DLD1 (cell line): Measurements from ENCODE around the gene USP27X.

Source experiments
- in situ Hi-C: cut with HindIII; loops from 2 replicates; pipeline ENCODE4 v1.10.0; 2017; ENCODE audit warnings: low sequenced_read_pairs

USP27X gene

GRCh38 chrX:49880668-49881067 lies 1.4 kb downstream of the USP27X start:
- in situ Hi-C loops = no loop called here

DNA sequence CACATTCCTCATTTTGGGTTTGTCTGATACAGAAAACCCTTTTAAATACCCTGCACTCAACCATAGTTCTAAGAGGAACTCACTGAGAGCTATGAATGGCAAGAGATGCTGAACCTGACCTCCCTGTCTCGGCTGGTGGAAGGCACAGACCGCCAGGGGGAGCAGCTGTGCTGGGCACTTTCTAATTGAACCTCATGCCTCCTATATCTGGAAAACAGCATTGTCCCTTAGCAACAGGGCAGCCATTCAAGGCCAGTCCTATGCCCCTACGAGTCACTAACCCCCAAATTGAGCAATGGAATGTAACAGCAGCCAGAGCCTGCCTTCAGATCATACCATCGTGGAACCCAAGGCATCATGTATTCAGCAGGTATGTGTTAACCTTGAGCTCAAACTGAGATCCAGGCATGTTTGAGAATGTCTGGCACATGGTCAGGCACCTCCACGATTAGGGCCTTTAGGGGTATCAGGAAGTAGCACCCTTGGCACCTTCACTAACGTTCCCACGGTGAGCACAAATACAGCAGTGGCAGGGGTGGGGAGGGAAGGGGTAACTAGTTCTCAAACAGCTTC lies 5.1 kb downstream of the USP27X start:
- in situ Hi-C loops = no loop called here

- in situ Hi-C loops = no loop called here
Measured at GRCh38 chrX:49892542-49892941, 13.3 kb downstream of the USP27X start.

DNA sequence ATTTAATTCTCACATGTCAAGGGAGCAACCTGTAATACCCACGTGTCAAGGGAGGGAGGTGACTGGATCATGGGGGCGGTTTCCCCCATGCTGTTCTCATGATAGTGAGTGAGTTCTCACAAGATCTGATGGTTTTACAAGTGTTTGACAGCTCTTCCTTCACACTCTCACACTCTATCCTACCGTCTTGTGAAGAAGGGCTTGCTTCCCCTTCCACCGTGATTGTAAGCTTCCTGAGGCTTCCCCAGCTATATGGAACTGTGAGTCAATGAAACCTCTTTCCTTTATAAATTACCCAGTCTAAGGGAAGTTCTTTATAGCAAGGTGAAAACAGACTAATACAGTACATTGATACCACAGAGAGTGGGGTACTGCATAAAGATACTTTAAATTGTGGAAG lies 17.7 kb downstream of the USP27X start:
- in situ Hi-C loops = no loop called here

DNA sequence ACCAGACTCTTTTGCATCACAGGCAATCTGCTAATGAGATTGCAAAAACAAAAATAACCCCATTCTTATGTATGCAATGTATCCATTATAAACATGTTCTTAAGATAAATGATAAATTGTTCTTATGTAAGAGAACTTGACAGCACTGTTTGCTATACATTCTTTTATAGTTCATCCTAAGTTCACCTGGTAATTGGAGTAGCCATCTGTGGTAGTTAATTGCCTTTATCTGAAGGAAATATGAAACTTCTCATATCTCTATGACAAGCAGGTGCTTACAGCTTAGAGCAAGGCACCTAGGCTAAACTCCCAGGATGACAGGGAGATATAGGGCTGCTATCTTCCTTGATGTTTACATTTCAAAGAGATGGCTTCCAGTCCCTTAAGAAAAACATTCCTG lies 21.8 kb downstream of the USP27X start:
- in situ Hi-C loops = no loop called here

GRCh38 chrX:49910344-49910743 lies 31.1 kb downstream of the USP27X start:
- in situ Hi-C loops = no loop called here

GRCh38 chrX:49912086-49912485 lies 32.8 kb downstream of the USP27X start:
- in situ Hi-C loops = no loop called here

GRCh38 chrX:49912861-49913260 lies 33.6 kb downstream of the USP27X start:
- in situ Hi-C loops = no loop called here

DNA sequence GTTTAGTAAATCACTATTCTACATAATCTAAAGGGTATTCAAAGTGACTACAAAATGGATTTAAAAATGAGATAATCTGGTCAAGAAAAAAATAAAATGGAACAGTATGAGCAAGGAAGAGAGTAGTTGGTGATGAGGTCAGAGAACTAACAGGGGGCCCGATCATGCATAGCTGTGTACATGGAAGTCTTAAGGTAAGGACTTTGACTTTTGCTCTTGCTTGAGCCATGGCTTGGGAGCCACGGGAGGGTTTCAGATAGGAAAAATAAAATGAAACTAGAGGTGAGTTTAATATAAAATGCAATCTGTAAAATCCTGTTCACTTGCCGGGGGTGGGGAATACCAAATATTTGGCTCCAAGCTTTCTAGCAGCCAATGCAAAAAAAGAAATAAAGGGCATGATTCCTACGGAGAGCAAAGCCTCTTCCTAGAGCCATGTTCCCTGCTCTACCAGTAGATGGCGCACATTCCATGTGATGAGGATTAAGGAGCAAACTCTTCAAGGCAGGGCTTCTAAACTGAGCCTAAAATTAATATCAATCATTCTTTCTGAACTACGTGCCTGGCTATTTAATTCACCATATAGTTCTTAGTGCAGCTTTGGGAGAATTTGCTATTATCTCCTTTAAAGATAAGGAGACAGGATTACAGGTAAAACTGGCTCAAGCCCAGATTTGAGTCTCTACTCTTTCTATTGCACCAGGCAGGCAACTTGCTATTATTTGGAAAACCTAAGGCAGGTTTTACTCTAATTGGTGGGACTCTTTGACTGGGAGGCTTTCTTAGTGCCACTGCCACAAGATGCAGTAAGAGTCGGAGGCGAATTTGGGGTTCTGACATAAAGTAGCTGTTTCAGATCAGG lies 36.3 kb downstream of the USP27X start:
- in situ Hi-C loops = no loop called here

DNA sequence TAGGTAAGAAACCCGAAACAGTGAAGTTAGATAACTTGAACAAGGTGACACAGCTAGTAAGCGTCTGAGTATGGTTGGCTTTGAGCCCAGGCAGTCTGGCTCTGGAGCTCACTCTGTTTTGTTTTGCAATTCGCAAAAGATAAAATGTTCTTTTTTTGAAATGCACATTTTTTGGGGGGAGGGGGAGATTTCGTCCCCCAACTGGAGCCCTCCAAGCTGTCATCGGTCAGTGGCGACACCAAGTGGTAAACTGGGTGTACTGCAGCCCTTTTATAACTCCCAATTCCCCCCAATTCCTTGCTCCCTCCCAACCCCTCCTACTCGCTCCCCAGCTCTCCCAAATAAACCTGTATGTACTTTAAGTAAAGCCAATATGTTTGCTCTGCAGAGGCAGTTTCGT lies 40.3 kb downstream of the USP27X start:
- in situ Hi-C loops = no loop called here

GRCh38 chrX:49921109-49921508 lies 41.8 kb downstream of the USP27X start:
- in situ Hi-C loops = no loop called here

- in situ Hi-C loops = no loop called here
Measured at GRCh38 chrX:49922291-49923241, 43.3 kb downstream of the USP27X start, which contains the start of gene CLCN5. Gene CLCN5 (plus strand): TSS chrX:49922596. CDS start chrX:49925299, 2,703 bp downstream.

DNA sequence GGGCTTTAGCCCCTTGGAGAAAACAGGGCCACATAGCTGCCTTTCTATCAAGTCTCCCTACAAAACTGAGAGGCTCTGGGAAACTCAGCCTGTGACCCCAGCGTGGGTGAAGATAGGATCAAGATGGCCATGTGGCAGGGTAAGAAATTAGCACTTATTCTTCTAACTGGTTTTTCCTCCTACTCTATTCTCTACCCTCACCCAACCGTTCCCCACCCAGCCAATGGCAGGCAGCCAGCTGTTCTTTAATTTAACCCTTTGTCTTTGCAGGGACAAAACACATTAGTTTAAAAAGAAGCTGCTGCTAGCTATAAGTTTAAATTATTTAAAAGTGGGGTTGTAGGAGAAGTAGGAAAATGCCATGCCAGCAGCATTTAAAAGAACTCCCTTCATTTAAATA lies 45.9 kb downstream of the USP27X start:
- in situ Hi-C loops = no loop called here

DNA sequence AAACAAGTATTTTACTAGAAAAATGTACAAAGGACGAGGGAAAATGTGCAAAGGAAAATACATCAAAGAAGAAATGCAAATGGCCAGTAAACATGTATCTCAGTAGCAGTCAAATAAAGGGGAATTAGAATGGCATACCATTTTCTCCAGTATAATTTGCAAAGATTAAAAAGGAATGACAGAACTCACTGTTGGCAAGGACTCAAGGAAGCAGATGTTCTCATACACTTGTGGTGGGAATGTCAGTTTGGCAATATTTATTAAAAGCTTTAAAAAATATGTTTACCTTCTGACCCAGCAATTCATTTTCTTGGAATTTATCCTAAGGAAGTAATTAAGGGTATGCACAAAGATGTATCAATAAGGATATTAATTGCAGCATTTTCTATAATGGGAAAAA lies 50.8 kb downstream of the USP27X start:
- in situ Hi-C loops = no loop called here
